Activated T-cell treated with anti-CD3 and anti-CD28 coated beads for 48 hours (primary cell): ENCODE results near the gene CRYZL1.
A peak's percentile ranks its signal among the peaks of the same experiment; 100 is the strongest.

Source experiments
- DNase-seq: peaks from one replicate; pipeline ENCODE4 v3.0.0-alpha.2; 2020; ENCODE audit warnings: low read depth

Gene CRYZL1

DNA sequence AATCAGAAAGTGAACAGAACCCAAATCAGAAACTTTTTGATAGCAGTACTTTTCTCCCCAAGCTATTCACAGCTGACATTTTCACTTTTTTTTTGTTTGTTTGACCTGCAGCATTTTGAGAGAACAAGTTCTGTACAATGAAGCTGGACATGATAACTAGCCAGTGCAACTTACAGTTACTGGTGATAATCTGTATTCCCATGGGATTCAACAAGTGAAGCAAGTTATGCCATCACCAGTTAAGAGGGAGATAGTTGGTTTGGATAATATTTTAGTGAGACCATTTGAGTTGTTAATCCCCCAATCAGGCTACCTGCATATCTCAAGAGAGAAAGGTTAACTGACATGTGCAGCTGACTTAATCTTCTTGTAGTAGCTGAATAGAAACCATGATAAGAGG, 80.6 kb downstream of the CRYZL1 start:
- no peak for DNase-seq

DNA sequence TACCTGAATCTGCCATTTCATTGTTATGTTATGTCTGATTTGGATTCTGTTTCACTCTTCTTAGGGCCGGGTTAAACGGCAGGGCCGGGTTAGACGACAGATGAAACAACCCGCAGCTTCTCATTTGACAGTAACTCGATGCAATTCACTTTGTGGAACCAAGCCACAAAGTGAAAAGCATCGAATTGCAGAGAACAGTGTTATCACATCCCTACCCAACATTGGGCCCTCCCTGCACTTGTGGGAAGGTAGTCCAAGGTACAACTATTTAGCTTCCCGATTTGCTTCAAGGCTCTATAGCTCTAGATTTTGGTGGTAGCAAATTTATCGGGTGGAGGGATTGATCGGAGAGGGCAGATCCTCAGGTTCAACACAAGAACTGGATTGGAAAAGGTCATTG, 81.7 kb downstream of the CRYZL1 start:
- DNase-seq = no peak

- no peak for DNase-seq
Measured at GRCh38 chr21:33558777-33559421, 82.6 kb downstream of the CRYZL1 start.

DNA sequence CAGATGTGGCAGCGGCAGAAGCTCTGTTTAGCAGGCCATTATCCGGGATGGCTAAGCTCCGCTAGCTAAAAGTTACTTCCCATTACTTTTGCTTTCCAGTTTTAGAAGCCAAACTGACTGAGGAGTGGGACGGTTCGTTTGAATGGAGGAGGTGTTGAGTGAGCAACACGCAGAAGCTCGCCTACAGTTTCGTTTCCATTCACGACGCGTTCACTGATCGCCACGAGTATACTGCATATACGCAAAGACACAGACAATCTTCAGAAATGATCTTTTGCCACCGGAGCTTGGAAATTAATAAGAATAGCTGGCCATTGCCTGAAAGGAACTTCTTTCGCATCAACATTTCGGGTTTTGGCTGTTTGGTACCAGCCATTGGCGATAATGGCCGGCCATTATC, 84.1 kb downstream of the CRYZL1 start:
- no peak for DNase-seq

DNA sequence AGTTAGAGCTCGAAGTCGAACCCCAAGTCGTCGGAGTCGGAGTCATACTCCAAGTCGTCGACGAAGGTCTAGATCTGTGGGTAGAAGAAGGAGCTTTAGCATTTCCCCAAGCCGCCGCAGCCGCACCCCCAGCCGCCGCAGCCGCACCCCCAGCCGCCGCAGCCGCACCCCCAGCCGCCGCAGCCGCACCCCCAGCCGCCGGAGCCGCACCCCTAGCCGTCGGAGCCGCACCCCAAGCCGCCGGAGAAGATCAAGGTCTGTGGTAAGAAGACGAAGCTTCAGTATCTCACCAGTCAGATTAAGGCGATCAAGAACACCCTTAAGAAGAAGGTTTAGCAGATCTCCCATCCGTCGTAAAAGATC, 86.6 kb downstream of the CRYZL1 start:
- DNase-seq = no peak

DNA sequence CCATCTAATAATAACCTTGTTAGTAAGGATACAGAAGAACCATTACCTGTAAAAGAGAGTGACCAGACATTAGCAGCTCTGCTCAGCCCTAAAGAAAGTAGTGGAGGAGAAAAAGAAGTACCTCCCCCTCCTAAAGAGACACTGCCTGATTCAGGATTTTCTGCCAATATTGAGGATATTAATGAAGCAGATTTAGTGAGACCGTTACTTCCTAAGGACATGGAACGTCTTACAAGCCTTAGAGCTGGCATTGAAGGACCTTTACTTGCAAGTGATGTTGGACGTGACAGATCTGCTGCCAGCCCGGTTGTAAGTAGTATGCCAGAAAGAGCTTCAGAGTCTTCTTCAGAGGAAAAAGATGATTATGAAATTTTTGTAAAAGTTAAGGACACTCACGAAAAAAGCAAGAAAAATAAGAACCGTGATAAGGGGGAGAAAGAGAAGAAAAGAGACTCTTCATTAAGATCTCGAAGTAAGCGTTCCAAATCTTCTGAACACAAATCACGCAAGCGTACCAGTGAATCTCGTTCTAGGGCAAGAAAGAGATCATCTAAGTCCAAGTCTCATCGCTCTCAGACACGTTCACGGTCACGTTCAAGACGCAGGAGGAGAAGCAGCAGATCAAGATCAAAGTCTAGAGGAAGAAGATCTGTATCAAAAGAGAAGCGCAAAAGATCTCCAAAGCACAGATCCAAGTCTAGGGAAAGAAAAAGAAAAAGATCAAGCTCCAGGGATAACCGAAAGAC, 87.1 kb downstream of the CRYZL1 start:
- DNase-seq = no peak

- DNase-seq = no peak
Measured at GRCh38 chr21:33552999-33553598, 88.4 kb downstream of the CRYZL1 start.

DNA sequence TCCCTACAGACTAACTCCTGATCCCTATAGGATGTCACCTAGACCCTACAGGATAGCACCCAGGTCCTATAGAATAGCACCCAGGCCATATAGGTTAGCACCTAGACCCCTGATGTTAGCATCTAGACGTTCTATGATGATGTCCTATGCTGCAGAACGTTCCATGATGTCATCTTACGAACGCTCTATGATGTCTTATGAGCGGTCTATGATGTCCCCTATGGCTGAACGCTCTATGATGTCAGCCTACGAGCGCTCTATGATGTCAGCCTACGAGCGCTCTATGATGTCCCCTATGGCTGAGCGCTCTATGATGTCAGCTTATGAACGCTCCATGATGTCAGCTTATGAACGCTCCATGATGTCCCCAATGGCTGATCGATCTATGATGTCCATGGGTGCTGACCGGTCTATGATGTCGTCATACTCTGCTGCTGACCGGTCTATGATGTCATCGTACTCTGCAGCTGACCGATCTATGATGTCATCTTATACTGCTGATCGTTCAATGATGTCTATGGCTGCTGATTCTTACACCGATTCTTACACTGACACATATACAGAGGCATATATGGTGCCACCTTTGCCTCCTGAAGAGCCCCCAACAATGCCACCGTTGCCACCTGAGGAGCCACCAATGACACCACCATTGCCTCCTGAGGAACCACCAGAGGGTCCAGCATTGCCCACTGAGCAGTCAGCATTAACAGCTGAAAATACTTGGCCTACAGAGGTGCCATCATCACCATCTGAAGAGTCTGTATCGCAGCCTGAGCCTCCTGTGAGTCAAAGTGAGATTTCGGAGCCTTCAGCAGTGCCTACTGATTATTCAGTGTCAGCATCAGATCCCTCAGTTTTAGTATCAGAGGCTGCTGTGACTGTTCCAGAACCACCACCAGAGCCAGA, 89.2 kb downstream of the CRYZL1 start:
- no peak for DNase-seq

- DNase-seq = no peak
Measured at GRCh38 chr21:33551664-33552063, 89.9 kb downstream of the CRYZL1 start.

DNA sequence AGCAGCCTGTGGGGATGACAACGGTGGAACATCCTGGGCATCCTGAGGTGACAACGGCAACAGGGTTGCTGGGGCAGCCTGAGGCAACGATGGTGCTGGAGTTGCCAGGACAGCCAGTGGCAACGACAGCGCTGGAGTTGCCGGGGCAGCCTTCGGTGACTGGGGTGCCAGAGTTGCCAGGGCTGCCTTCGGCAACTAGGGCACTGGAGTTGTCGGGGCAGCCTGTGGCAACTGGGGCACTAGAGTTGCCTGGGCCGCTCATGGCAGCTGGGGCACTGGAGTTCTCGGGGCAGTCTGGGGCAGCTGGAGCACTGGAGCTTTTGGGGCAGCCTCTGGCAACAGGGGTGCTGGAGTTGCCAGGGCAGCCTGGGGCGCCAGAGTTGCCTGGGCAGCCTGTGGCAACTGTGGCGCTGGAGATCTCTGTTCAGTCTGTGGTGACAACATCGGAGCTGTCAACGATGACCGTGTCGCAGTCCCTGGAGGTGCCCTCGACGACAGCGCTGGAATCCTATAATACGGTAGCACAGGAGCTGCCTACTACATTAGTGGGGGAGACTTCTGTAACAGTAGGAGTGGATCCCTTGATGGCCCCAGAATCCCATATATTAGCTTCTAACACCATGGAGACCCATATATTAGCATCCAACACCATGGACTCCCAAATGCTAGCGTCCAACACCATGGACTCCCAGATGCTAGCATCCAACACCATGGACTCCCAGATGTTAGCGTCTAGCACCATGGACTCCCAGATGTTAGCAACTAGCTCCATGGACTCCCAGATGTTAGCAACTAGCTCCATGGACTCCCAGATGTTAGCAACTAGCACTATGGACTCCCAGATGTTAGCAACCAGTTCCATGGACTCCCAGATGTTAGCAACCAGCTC, 90.5 kb downstream of the CRYZL1 start:
- DNase-seq = no peak

DNA sequence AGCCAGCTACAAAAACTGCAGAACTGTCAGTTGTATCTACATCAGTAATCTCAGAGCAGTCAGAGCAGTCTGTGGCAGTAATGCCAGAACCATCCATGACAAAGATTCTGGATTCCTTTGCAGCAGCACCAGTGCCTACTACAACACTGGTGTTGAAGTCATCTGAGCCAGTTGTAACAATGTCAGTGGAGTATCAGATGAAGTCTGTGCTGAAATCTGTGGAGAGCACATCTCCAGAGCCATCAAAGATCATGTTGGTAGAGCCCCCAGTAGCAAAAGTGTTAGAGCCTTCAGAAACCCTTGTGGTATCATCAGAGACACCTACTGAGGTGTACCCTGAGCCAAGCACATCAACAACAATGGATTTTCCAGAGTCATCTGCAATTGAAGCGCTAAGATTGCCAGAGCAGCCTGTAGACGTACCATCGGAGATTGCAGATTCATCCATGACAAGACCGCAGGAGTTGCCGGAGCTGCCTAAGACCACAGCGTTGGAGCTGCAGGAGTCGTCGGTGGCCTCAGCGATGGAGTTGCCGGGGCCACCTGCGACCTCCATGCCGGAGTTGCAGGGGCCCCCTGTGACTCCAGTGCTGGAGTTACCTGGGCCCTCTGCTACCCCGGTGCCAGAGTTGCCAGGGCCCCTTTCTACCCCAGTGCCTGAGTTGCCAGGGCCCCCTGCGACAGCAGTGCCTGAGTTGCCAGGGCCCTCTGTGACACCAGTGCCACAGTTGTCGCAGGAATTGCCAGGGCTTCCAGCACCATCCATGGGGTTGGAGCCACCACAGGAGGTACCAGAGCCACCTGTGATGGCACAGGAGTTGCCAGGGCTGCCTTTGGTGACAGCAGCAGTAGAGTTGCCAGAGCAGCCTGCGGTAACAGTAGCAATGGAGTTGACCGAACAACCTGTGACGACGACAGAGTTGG, 91.4 kb downstream of the CRYZL1 start:
- no peak for DNase-seq

- no peak for DNase-seq
Measured at GRCh38 chr21:33546086-33546485, 95.5 kb downstream of the CRYZL1 start.

DNA sequence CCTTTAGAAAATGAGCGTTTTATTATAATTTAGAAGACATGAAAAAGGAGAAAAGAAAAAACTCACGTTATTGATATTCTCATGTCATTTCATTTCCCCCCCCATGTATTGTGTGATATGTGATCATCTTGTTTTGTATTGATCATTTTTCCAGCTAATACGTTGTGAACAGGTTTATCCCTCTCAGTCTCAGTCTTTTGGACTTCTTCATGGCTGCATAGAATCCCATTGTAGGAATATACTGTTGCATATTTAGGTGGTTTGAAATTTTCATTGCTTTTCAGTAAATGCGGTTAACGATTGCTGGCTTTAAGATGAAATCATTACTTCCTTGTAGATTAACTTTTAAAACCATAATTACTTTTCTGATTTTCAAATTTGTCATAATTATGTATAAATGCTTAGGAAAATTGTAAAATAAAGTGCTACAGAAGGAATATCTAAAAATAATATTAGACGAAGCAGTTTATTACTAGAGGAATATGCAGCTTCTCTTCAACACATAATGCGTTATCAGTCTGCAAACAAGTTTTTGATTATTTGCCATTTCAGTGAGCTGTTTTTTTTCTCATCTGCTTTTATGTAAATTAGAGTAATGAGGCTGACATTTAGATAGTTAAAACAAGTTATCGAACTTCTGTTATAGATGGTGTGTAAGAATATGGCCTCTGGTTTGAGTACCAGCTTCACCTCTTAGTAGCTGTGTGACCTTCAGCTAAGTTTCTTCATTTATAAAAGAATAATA, 96.9 kb downstream of the CRYZL1 start:
- no peak for DNase-seq

GRCh38 chr21:33543505-33544129, 97.9 kb downstream of the CRYZL1 start:
- DNase-seq = peak; percentile 76

DNA sequence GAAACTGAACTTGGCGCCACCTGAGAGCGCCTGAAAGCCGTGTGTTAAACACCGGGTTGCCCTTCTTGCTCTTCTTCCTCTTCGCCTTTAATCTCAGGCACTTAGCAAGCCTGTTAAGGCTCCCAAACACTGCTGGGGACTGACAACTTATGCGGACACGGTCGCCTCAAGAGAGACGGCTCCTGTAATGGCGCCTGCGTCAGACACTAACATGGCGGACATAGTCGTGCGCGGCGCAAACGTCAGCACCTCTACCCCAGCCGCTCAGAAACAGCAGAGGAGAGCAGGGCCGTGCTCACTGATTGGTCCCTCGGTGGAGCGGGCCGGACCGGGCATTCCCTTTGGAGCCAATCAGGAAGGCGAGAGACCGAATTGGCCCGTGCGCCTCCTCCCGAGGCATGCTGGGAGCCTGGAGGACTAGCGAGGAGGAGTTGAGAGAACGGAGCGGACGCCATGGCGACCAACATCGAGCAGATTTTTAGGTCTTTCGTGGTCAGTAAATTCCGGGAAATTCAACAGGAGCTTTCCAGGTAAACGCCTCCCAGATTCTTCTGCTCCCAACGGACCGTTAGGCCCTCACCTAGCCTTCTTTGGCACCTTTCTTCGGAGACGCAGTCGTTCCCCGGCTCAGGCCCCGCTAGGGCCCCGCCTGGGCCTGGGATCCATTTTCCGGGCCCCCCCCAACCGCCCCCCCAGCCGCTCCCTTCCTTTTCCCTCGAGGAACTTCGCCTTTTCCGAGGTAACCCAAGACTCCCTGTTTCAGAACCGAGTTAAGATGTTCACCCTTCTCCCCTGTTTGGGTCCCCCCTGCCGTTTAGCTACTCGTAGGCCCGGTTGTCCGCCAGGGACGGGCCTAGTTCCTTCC, 98.7 kb downstream of the CRYZL1 start, which contains the start of gene SON:
SON (plus strand) TSS at position 399 of the 865 bp plus-strand sequence; CDS start at position 454, 55 bp downstream.
- peak; percentile 95 for DNase-seq

GRCh38 chr21:33541756-33542639, 99.5 kb downstream of the CRYZL1 start, which contains the start of gene GART:
TSS of gene GART (minus strand) at chr21:33542117. CDS start at chr21:33539315, 2,802 bp downstream.
- DNase-seq = peak; percentile 88
